GM21447 (cell line): ENCODE data around the gene ISCU.
"Not testable (repeated sequence)": the region's sequence is repeated elsewhere in the genome, so short reads cannot be mapped to it uniquely, and the experiment has no call there.

Source experiments
- ATAC-seq: cut with Tn5 transposase; IDR thresholded peaks from one replicate; pipeline ENCODE4 v1.9.1; 2021; ENCODE audit not compliant: unreplicated experiment

The ISCU gene

DNA sequence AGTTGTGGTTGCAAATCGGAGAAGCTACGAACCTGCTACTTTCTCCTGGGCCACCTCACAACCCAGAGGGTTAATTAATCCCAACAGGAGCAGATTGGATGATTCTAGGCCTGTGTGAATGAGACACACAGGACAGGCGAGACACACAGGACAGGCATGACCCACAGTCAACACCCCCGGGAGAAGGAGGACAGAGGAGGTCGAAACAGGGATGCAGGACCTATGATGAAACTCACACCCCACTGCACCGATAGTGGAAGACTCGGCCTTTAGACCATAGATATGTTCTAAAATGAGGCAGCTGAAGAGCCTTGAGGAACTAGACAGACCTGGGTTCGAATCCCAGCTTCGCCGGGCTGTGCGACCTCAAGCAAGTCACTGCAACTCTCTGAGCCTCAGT is 23.9 kb downstream of the ISCU start:
- ATAC-seq: no peak

DNA sequence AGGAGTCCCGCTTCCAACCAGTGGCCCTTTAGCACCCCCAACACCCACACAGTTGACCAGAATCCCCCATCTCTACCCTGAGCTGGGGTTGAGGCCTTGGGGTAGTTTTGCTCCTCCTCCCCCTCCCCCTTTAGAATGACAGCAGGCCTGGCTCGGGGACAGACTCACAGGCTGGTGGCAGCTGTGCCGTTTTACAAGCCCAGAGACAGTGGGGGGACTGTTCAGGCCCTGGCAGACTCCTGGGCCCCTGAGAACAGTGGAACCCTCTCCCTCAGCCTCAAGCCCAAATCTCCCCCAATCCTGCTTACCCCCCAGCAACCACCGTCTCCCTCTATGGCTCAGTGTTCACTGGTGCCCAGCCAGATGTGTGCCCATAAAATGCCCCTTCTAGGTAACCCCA is 25.4 kb downstream of the ISCU start:
- ATAC-seq: no peak

DNA sequence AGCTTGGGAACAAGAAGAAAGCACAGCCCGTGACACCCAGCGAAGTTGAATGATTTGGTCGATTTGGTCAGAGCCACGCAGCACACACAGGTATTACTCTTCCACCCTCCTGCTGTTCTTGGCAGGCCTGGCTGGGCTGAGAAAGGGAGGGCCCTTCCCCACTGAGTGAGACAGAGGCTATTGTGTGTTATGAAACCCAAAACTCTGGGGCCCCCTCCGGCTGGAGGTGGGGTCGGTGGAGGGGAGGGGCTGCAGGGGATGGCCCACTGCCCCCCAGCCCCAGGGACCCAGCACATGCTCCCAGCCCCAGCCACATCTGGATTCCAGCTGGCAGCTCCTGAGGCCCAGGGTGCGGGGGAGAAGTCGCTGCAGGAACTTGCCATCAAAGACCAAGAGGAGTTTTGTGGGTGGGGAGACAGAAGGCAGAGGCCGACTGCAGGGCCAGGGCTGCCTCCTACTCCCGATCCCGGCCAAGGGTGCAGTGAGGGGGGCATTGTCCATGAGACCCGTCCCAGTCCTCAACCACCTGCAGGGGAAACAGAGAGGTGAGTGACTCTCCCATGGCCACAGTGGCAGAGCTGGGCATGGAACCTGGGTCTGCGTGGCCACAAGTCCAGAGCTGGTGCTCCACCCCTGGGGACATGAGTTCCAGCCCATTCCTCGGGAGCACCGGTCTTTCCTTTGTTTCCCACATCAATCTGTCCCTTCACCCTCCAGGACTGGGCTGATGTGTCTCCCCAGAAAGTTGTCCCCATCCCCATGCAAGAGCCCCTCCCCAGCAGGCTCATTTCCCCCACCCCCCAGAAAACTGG is 26.8 kb downstream of the ISCU start:
- ATAC-seq: no peak

DNA sequence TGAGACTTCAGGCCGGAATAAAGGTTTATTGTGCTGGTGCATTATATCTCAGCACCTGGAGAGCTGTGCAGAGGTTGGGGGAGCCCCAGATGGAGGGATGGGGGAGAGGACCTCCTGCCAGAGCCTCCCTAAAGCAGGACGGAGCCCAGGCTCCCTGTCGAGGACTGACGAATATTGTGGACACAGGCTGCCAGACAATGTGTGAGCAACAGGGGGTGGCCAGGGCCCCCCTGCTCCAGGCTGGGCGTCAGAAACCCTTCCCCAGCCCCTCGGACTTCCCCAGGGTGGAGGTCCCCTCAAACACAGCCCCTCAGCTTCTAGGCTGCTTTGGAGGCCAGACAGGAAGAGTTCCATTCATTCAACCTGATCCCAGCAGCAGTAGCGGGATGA is 27.4 kb downstream of the ISCU start:
- ATAC-seq: no peak

DNA sequence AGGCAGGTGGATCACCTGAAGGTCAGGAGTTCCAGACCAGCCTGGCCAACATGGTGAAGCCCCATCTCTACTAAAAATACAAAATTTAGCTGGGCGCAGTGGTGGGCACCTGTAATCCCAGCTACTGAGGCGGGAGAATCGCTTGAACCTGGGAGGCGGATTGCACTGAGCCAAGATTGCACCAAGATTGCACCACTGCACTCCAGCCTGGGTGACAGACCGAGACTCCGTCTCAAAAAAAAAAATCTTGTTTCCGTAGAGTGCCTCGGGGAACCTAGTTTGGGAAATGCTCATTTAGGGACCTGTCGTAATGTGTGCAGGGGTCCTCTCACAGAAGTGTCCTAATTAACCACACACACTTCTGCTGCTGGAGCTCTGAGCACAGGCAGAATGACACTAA is 28.1 kb downstream of the ISCU start:
- ATAC-seq: not testable (repeated sequence)

DNA sequence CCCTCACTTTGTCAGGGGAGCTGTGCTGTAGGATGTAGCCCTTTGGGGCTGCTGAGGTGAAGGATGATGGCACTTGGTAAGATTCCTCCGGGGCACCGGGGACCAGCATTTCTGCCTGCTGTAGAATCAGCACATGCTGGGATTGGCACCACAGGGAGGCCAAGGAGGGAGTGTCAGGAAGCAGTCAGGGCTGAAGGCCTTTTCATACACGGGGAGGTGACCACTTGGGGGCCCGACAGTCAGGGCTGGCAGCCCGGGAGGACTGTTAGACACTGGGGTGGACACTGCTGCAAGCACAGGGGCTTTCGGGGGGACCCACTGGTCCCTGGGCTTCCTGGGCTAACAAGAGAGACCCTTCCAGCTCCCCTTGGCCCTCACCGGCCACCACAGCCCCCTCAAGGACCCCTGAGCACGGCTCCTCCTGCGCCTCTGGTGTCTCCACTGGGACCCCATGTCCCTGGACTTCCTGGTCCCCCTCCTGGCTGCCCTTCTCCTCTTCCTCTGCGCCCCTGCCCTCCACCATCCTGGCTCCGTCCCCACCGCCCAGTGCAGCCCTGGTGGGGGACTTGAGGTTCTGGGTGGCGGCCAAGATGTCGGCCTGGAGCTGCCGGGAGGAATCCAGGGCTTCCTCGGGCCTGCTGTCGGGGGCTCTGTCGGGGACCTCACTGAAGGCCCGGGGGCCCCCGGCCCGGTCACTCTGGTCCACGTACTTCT is 29.0 kb downstream of the ISCU start:
- no peak for ATAC-seq

DNA sequence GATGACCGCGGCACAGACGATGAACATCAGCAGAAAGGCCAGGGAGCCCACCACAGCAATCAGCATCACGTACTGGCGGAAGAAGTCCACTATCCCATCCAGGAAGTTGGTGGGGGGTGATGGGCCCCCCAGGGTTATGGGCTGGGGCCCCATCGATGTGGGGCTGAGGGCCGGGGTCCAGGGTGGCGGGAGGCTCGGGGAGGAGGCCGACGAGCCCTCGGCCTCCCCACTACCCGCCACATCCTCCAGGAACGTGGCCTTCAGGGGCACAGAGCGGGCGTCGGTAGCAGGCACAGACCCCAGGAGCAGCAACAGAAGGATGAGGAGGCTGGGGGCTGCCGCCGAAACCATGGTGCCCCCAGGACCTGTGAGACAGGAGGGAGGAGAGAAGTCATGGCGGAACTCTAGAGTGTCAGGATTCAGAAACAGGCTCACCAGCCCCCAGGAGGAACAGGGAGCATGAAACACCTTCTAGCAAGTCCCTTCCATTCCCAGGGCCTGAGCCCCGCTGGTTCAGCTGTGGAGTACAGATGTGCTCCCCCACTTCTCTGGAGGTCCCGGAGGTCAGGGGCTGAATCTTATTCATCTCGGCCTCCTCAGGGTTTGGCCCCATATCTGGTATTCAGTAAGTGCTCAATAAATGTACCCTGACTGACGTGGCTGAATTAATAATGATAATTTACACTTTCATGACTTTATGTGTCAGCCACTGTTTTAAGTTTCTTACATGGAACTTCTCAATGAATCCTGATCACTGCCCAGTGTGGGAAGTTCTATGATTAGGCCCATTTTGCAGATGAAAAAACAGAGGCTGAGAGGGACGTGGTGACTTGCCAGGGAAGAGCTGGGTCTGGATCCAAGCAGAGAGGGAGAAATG is 29.9 kb downstream of the ISCU start:
- ATAC-seq: no peak

DNA sequence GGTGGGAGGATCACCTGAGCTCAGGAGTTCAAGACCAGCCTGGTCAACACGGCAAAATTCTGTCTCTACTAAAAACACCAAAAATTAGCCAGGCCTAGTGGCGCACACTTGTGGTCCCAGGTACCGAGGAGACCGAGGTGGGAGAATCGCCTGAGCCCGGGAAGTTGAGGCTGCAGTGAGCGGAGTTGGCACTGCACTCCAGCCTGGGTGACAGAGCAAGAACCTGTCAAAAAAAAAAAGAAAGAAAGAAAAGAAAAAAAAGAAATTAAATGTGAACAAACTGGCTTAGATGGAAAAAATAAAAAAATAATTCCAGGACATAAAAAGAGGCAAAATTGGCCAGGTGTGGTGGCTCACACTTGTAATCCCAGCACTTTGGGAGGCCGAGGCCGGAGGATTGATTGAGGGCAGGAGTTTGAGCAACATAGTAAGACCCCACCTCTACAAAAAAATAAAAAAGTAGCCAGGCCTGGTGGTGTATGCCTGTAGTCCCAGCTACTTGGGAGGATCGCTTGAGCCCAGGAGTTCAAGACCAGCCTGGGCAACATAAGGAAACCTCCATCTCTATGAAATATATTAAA is 32.0 kb downstream of the ISCU start:
- ATAC-seq: no peak

DNA sequence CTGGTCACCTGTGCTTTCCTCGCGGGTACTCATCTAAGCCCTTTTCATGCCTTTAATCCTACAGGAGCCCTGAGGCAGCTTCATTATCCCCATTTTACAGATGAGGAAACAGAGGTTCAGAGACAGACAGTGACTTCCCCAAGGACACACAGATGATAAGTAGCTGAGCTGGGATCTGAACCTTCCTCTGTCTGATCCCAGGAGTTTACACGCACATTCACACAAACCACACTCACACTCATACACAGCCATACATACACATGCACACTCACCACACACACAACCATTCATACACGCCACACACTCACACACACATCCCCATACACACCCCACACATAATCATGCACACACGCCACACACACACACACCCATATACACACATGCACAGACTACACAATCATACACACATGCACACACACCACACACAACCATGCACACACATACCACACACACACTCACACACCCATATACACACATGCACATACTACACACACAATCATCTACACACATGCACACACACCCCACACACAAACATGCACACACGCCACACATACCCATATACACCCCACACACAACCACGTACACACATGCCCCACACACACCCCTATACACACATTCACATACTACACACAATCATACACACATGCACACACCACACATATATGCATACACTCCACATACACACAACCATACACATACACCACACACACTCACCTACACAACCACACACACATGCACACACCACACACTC is 32.7 kb downstream of the ISCU start:
- ATAC-seq: no peak

DNA sequence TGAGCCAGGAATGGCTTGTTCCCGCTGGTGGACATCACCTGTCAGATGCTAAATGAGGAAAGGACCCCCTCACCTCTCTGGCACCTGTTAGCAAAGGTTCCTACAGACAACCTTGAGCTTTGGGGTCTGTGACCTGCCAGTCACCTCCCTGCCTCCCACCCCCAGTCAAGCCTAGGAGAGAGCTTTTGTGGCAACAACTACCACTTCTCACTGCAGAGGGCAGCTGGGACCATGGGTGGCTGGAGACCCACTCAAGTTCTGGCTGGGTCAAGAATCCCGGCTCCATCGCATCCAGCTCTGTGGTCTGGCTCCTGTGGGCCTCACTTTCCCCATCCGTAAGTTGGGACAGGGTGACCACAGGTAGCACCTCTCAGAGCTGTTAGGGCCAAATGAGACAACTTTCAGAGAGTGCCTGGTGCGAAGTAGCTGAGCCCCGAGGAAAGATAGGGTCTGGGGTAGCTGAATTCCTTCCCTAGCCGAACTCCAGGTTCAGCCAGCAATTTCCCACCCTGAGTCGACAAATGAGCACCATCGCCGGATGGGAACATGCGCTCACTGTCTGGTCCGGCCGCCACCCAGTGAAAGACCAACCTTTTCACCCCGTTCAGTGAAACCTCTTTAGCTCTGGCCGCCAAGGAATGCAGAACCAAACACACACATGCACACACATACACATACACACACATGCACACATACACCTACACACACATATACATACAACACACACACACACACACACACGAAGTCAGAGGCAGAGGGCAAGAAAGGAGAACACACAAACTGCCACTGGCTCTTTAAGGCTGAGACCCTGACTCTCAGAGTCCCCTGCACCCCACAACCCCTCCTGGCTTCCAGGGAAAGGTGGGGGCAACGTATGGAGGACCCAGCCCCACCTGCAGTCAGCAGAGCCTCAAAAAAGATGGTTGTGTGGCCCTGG is 33.6 kb downstream of the ISCU start:
- ATAC-seq: no peak

DNA sequence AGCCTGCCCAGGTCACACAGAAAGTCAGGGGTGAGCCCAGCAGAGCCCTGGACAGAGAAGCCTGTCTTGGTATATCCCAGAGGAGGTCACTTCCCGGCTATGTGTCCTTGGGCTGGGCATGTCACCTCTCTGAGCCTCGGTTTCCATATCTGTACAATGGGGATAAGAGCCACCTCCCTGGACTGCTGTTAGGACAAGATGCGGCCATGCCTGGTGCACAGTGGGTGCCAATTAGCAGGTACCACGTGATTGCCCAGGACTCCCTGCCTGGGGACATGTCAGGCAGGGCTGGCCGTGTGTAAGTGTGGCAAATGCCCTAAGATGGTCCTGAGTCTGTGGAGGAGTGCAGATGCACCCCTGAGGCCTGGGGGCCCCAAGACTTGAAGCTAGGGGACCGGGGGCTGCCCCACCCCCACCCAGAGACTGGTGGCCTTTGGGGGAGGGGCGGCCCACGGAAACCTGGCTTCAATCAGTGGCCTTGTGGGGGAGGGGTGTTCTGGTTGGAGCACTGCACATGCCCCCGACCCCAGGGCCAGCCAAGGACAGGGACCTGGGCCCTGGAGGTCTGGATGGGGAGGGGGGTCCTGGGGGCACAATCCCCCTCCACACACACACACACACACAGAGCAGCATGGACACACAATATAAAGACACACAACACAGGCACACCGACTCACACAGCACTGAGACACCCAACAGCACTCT is 34.6 kb downstream of the ISCU start:
- ATAC-seq: no peak

DNA sequence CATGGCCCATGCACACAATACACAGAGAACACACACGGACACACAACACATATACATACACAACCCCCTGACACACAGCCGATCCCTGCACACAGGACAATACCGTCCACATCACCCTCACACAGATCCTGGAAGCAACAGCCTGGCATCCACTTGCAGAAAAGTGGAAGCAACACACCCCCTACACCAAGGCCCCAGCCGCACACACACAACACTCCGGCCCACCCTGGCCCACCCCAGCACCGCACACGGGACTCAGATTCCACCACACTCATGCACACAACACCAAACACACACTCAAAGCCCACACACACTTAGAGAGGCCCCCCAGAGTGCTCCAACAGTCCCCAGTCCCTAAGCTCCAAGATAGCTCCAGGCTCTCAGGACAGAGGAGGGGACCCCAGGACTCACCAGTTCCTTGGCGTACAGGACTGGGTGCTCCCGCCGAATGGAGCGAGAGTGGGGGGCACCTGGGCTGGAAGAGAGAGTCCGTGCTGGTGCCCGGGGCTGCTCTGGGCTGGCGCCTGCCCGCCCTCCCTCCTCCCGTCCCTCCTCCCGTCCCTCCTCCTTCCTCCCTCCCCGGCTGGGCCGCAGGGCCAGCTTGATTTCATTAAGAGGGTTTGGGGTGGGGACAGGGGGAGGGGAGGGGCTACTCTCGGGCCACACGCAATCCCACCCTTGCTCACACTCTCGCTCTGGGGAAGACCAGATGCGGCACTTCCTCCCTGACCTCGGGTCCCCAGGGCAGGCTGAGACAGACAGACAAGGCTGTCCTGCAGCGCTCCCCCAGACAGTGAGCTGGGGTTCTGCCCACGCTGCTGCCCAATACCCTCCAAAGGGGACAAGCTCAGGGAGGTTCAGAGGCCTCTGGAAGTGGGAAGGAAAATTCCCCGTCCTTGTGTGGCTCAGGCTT is 35.4 kb downstream of the ISCU start, which contains the start of gene TMEM119:
Gene TMEM119 (minus strand): TSS at position 526 of the 913 bp plus-strand sequence. CDS start 5,701 bp downstream, outside the sequence.
- no peak for ATAC-seq

DNA sequence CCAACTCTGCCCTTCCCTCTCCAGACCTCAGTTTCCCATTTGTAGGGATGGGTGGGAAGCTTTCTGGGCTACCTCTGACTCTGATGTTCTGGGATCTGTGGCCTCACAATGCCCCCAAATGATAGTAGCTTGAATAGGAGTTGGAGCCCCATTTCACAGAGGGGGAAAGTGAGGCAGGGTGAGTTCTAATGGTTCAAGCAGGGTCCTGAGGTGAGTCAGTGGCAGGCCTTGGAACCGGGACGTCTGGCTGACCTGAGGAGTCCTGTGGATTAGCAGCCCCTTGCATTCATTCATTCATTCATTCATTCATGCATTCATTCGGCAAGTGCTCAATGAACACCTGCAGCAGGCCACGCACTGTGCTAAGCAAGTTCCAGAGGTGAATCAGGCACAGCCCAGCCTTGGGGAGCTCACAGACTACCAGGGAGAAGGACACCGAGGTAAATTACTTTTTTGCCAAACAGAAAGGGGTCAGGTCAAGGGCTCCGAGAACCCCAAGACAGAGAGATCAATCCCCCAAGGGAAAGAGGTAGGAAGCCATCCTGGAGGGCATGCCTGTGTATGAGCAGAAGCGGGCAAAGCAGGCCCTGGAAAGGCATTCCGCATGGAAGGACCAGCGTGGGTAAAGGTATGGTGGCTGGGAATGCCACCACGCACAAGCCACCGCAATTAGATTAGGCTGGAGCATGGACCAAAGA is 36.3 kb downstream of the ISCU start:
- ATAC-seq: no peak

DNA sequence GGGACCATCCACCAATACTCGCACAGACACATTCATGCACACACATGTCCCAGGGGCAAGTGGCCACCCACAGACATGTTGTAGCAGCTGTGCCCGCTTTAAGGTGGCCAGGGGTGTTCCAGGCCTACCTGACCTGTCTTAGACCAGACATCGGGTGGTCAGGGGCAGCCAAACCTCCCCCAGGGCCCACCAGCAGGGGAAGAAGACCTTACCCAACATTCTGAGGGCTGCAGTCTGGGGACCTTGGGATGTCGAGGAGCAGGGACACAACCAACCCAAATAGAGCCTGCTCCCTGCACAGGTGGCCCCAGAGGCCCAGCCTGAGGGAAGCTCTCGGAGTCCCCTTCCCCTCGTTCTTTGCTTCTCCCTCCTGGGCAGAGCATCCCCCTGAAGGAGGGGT is 37.1 kb downstream of the ISCU start:
- ATAC-seq: no peak

DNA sequence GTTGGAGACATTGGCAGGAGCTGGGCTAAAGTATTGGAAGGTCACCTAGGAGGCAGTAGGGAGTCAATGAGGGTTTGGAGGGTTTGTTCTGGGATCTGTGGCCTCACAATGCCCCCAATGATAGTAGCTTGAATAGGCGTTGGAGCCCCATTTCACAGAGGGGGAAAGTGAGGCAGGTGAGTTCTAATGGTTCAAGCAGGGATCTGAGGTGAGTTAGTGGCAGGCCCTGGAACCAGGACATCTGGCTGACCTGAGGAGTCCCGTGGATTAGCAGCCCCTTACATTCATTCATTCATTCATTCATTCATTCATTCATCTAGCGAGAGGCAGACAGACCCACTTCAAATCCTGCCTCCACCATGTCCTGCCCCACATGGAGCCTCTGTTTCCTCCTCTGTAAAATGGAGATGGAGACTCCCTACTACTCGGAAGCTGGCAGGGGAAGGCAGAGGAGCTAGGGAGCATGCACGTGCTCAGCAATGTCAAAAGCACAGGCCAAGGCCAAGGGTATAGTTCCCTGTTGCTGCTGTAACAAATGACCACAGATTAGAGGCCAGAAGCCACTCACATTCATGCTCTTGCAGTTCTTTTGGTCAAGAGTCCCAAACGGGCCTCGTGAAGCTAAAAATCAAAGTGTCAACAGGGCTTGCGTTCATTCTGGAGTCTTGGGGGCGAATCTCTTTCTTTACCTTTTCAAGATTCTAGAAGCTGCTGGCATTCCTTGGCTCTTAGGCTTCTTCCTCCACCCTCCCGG is 37.7 kb downstream of the ISCU start:
- ATAC-seq: no peak

DNA sequence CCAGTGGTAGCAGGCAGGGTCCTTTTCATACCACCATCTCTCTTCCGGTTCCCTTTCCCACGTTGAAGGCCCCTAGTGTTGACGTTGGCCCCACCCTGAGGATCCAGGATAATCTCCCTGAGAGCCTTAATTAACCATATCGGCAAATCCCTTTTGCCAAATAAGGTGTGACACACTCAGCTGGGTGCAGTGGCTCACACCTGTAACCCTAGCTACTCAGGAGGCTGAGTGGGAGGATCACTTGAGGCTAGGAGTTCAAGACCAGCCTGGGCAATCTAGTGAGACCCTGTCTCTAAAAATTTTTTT is 38.3 kb downstream of the ISCU start:
- no peak for ATAC-seq
